Panc1 (cell line): ENCODE data around the gene SMIM7. TPM values are rescaled to one million over a fixed set of nuclear protein-coding genes. Genes with fewer than 3 reads are reported as not detected.

Experiments used
- ATAC-seq: fragments of 200-7000 bp; cut with Tn5 transposase; 2 replicates; pipeline ENCODE4 v1.9.1; 2020; ENCODE audit warnings: mild to moderate bottlenecking, moderate library complexity
- BruUV-seq: library from RNA; stranded (reverse); fragments of 400-500 nt; replicated peaks from 2 replicates; lab custom pipeline; 2021; lab: Mats Ljungman, UMichigan
- CTCF ChIA-PET: fragments of 300-600 bp; sonication (Branson Sonifier 250); formaldehyde crosslinking; loops from one replicate; lab custom pipeline; 2022; ENCODE audit warnings: antibody characterized with exemption; lab: Charles Lee
- POLR2A ChIA-PET: fragments of 300-600 bp; sonication (Branson Sonifier 250); formaldehyde crosslinking; loops from one replicate; lab custom pipeline; 2022; ENCODE audit warnings: antibody characterized with exemption; lab: Charles Lee
- DNase-seq: peaks from one replicate; pipeline ENCODE4 v3.0.0-alpha.2; 2010; ENCODE audit warnings: low read depth, low spot score
- H3K27ac ChIP-seq: 2 replicates; pipeline ENCODE4 v1.5.1; 2011; ENCODE audit warnings: mild to moderate bottlenecking, low read length, inconsistent platforms
- H3K27me3 ChIP-seq: fragments of 200-500 bp; sonication (Bioruptor generic); 2 replicates; pipeline ENCODE4 v1.6.0; 2014; ENCODE audit warnings: low read length, inconsistent platforms; ENCODE audit not compliant: control insufficient read depth, insufficient read depth
- H3K36me3 ChIP-seq: fragments of 200-500 bp; sonication (Bioruptor generic); 2 replicates; pipeline ENCODE4 v1.5.1; 2014; ENCODE audit warnings: inconsistent platforms, mild to moderate bottlenecking, low read length, moderate library complexity; ENCODE audit not compliant: control insufficient read depth, insufficient read depth
- H3K4me1 ChIP-seq: 2 replicates; pipeline ENCODE4 v1.5.1; 2011; ENCODE audit warnings: inconsistent platforms, mild to moderate bottlenecking, low read length, moderate library complexity; ENCODE audit not compliant: control insufficient read depth, insufficient read depth
- H3K4me3 ChIP-seq, 2 experiments: 2 replicates each; pipeline ENCODE4 v1.5.1; 2011 to 2012; ENCODE audit warnings: low read depth in 2 of 2, low read length in 2 of 2, mild to moderate bottlenecking in 2 of 2, inconsistent platforms in 1 of 2, moderate library complexity in 1 of 2
- H3K9me3 ChIP-seq: fragments of 200-500 bp; sonication (Bioruptor generic); 2 replicates; pipeline ENCODE4 v1.5.1; 2014; ENCODE audit warnings: low read depth, mild to moderate bottlenecking, inconsistent platforms, low read length, moderate library complexity; ENCODE audit not compliant: control insufficient read depth, insufficient read depth
- POLR2AphosphoS5 ChIP-seq: IDR thresholded peaks from 2 replicates; pipeline ENCODE4 v1.6.1; 2012; ENCODE audit warnings: mild to moderate bottlenecking, low read depth, low read length, moderate library complexity
- REST ChIP-seq, 2 experiments: IDR thresholded peaks; 2 replicates each; pipeline ENCODE4 v1.6.1; 2011 to 2012; ENCODE audit warnings: low read depth in 2 of 2, control low read depth in 1 of 2, low read length in 1 of 2, mild to moderate bottlenecking in 1 of 2, moderate library complexity in 1 of 2; ENCODE audit not compliant: insufficient read depth in 1 of 2
- SIN3A ChIP-seq: IDR thresholded peaks from 2 replicates; pipeline ENCODE4 v1.6.1; 2012; ENCODE audit warnings: low read depth, mild to moderate bottlenecking, low read length, moderate library complexity, borderline replicate concordance; ENCODE audit not compliant: insufficient read depth
- TCF7L2 ChIP-seq: IDR thresholded peaks from 2 replicates; pipeline ENCODE4 v1.6.1; 2011; ENCODE audit warnings: mild to moderate bottlenecking, low read depth, low read length, inconsistent platforms
- in situ Hi-C: cut with HindIII; loops from 2 replicates; pipeline ENCODE4 v1.10.0; 2016; ENCODE audit warnings: low sequenced_read_pairs, low pct_unique_long_range_greater_than_20kb
- intact Hi-C: fragments of 100-400 bp; cut with micrococcal nuclease; formaldehyde crosslinking; loops from one replicate; pipeline ENCODE4 v1.10.0; 2022; ENCODE audit not compliant: unreplicated experiment
- total RNA-seq: library from RNA; stranded (reverse); gene quantifications from one replicate; pipeline ENCODE4 v1.2.1, GENCODE V29; 2021; ENCODE audit not compliant: unreplicated experiment
- TF ChIP-seq, protein P1 (sequence below): fragments of 450-650 bp; IDR thresholded peaks from 2 replicates; pipeline ENCODE4 v1.5.1; 2017; ENCODE audit warnings: mild to moderate bottlenecking

The SMIM7 gene
- total RNA-seq, 1 experiment from 2014 or later = 70.7 TPM

- H3K9me3 ChIP-seq = no peaks in the 10 kb centered on the region
- ChIA-PET CTCF (no interaction called here), POLR2A (interaction anchor here (0.5 kb wide), 1 partner anchor 65 kb away, joined by 3 read pairs; no protein-coding TSS in a partner anchor)
- H3K4me3 ChIP-seq = no peak overlapping the region
- no peaks in the 10 kb centered on the region for H3K36me3 ChIP-seq
- no peaks in the 10 kb centered on the region for H3K27me3 ChIP-seq
- ATAC-seq = no peak
- peaks cover 6% of the 10 kb centered on the region for H3K4me1 ChIP-seq
- intact Hi-C loops (no loop called here), in situ Hi-C loops (no loop called here)
- no peak overlapping the region for H3K27ac ChIP-seq
- no peak for TF ChIP-seq POLR2AphosphoS5
- TF ChIP-seq SIN3A = no peak
- no peak for TF ChIP-seq REST (IDR thresholded peaks at IDR 0.05; ENCODE audit: insufficient read depth in 1 of 2, low read depth in 2 of 2, low read length in 1 of 2)
- no peak for TF ChIP-seq TCF7L2
- TF ChIP-seq, protein P1, sequence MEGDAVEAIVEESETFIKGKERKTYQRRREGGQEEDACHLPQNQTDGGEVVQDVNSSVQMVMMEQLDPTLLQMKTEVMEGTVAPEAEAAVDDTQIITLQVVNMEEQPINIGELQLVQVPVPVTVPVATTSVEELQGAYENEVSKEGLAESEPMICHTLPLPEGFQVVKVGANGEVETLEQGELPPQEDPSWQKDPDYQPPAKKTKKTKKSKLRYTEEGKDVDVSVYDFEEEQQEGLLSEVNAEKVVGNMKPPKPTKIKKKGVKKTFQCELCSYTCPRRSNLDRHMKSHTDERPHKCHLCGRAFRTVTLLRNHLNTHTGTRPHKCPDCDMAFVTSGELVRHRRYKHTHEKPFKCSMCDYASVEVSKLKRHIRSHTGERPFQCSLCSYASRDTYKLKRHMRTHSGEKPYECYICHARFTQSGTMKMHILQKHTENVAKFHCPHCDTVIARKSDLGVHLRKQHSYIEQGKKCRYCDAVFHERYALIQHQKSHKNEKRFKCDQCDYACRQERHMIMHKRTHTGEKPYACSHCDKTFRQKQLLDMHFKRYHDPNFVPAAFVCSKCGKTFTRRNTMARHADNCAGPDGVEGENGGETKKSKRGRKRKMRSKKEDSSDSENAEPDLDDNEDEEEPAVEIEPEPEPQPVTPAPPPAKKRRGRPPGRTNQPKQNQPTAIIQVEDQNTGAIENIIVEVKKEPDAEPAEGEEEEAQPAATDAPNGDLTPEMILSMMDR = no peak
- no peak for DNase-seq
- no TSS peak for BruUV-seq
Observed at GRCh38 chr19:16608290-16608739, 51.6 kb downstream of the SMIM7 start.

DNA sequence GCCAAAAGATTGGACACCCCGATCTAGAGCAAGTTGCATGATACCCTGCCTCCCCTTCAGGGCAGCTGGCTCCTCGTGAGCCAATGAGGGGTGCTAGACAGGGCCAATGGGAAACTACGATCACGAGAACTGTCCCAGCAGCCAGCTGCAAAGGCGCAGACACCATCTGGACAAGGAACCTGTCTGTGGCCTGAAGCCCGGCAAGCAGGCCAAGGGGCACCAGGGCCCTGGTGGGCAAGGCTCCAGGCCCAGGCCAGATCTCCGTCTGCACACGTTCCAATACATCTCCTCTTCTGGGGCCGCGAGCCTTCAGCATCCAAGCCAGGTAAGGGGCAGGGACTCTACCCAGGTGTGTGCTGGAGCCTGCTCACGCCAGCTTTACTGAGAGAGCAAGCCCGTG is 52.1 kb downstream of the SMIM7 start:
- no peaks in the 10 kb centered on the region for H3K36me3 ChIP-seq
- CTCF ChIA-PET = no interaction called here
- no peaks in the 10 kb centered on the region for H3K9me3 ChIP-seq
- BruUV-seq = no TSS peak
- H3K4me1 ChIP-seq = peaks cover 6% of the 10 kb centered on the region
- TF ChIP-seq REST (IDR thresholded peaks at IDR 0.05; ENCODE audit: insufficient read depth in 1 of 2, low read depth in 2 of 2, low read length in 1 of 2) (no peak), POLR2AphosphoS5 (no peak), SIN3A (no peak), TCF7L2 (no peak)
- TF ChIP-seq, protein P1 = no peak
- no peaks in the 10 kb centered on the region for H3K27me3 ChIP-seq
- DNase-seq (no peak), ATAC-seq (no peak)
- POLR2A ChIA-PET = interaction anchor here (0.5 to 0.7 kb wide), 3 partner anchors 66 to 583 kb away, joined by 3 read pairs; no protein-coding TSS in a partner anchor
- no peak overlapping the region for H3K4me3 ChIP-seq
- no peak overlapping the region for H3K27ac ChIP-seq
- in situ Hi-C loops (no loop called here), intact Hi-C loops (no loop called here)
